ENCODE measurements around the gene P2RX5. TPM values are rescaled to one million over a fixed set of nuclear protein-coding genes. Genes with fewer than 3 reads are reported as not detected.

The P2RX5 gene, protein sequence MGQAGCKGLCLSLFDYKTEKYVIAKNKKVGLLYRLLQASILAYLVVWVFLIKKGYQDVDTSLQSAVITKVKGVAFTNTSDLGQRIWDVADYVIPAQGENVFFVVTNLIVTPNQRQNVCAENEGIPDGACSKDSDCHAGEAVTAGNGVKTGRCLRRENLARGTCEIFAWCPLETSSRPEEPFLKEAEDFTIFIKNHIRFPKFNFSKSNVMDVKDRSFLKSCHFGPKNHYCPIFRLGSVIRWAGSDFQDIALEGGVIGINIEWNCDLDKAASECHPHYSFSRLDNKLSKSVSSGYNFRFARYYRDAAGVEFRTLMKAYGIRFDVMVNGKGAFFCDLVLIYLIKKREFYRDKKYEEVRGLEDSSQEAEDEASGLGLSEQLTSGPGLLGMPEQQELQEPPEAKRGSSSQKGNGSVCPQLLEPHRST
- 10 to 100 TPM in 1 of 6 donors, 1 to 10 TPM in 3, under 1 TPM in 1, not detected in 1; 0.46 to 15.7 (median 2.5) TPM for total RNA-seq

DNA sequence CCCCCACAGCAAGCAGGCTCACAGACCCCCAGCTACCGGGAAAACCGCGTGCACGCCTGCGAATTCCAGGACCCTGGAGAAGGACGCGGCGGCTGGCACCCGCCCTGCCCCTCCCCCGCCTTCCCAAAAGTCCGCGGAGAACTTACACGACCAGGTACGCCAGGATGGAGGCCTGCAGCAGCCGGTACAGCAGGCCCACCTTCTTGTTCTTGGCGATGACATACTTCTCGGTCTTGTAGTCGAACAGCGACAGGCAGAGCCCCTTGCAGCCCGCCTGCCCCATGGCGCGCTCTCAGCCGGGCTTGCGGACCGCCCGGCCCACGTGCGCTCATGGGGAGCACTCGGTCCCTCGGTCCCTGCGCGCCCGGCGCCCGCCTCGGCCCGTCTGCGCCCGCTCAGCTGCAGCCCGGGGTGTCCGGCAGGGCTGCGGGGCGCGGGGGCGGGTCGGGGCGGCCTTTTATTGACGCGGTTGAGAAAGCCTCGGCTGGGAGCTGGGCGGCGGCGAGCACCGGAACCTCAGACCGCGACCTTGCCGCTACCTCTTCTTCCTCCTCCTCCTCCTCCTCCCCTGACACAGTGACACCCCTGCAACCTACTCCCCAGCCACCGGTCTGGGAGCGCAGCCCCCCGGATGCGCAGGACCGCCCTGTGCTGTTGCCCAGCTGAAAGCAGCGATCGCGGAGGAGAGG, at the start of gene P2RX5:
Gene P2RX5, minus strand, starts transcription at position 433 of the 689 bp plus-strand sequence. Its CDS starts 150 bp downstream, at position 283.
- H3K27ac ChIP-seq: peak within 1 kb of the TSS in 1 of 4 donors; percentile 35
- H3K9me3 ChIP-seq: peaks cover 0 to 10% (median 5%) of the 10 kb centered on the region in 4 donors
- peaks cover 0 to 20% (median 7%) of the 10 kb centered on the region in 4 donors for H3K27me3 ChIP-seq
- H3K4me1 ChIP-seq: peaks cover 15 to 22% (median 18%) of the 10 kb centered on the region in 4 donors
- WGBS, 2 donors: 1% methylated on average over 34 to 42 of the region's 65 CpGs
- peak in 1 of 2 donors; percentile 56 for ATAC-seq (ENCODE audit: low FRiP score in 2 of 2)
- H3K4me3 ChIP-seq: peak within 1 kb of the TSS in 3 of 4 donors; percentile 42 to 59 (median 54)
- H3K36me3 ChIP-seq: no peaks in the 10 kb centered on the region
- peak; percentile 29 to 92 for DNase-seq
- no peak for TF ChIP-seq POLR2A (IDR thresholded peaks at IDR 0.05)
- no peak for TF ChIP-seq EP300 (IDR thresholded peaks at IDR 0.05)
- TF ChIP-seq POLR2AphosphoS5 (IDR thresholded peaks at IDR 0.05): no peak
- TF ChIP-seq, protein P1, sequence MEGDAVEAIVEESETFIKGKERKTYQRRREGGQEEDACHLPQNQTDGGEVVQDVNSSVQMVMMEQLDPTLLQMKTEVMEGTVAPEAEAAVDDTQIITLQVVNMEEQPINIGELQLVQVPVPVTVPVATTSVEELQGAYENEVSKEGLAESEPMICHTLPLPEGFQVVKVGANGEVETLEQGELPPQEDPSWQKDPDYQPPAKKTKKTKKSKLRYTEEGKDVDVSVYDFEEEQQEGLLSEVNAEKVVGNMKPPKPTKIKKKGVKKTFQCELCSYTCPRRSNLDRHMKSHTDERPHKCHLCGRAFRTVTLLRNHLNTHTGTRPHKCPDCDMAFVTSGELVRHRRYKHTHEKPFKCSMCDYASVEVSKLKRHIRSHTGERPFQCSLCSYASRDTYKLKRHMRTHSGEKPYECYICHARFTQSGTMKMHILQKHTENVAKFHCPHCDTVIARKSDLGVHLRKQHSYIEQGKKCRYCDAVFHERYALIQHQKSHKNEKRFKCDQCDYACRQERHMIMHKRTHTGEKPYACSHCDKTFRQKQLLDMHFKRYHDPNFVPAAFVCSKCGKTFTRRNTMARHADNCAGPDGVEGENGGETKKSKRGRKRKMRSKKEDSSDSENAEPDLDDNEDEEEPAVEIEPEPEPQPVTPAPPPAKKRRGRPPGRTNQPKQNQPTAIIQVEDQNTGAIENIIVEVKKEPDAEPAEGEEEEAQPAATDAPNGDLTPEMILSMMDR (IDR thresholded peaks at IDR 0.05): no peak

DNA sequence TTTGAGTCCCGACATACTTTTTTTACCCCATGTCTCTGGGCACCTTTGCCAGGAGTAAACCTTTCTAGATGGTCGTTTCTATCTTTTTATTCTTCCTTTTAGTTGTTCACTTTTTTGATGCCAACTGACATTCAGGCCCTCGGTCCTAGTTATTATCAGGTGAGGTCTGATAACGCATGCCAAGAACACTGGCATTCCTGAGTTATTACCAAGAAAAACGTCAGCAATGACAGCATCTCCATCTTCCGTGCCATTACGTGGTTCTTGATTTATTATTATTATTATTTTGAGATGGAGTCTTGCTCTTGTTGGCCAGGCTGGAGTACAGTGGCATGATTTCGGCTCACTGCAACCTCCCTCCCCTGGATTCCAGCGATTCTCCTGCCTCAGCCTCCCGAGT, 49.1 kb upstream of the P2RX5 start:
- WGBS, 2 donors: 83 to 85% methylated on average over 10 of the region's 10 CpGs
- no peak for DNase-seq
- ATAC-seq (ENCODE audit: low FRiP score in 2 of 2): no peak
- TF ChIP-seq POLR2A (IDR thresholded peaks at IDR 0.05) (no peak), POLR2AphosphoS5 (IDR thresholded peaks at IDR 0.05) (no peak), EP300 (IDR thresholded peaks at IDR 0.05) (no peak)
- TF ChIP-seq, protein P1 (IDR thresholded peaks at IDR 0.05): no peak
- Histone ChIP-seq H3K4me1 (no peaks in the 10 kb centered on the region), H3K27me3 (no peaks in the 10 kb centered on the region), H3K9me3 (no peaks in the 10 kb centered on the region), H3K27ac (no peak overlapping the region), H3K4me3 (no peak overlapping the region), H3K36me3 (no peaks in the 10 kb centered on the region)

DNA sequence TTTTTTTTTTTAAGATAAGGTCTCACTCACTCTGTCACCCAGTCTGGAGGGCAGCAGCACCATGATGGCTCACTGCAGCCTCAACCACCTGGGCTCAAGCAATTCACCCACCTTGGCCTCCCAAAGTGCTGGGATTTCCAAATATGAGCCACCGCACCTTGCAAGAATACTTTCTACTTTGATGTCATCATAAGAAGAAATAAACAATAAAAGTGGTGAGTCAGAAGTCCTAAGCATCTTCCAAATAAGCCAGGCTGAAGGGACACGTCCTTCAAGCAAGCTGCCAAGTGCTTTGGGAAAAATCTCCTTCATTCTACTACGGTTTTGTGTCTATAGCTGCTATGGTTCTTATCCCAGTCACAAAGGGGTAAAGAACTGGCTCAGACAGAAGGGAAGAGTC, 48.1 kb upstream of the P2RX5 start:
- Histone ChIP-seq H3K27me3 (no peaks in the 10 kb centered on the region), H3K9me3 (no peaks in the 10 kb centered on the region), H3K4me1 (peaks cover 0 to 2% (median 1%) of the 10 kb centered on the region in 4 donors), H3K36me3 (no peaks in the 10 kb centered on the region), H3K4me3 (no peak overlapping the region), H3K27ac (no peak overlapping the region)
- WGBS, 2 donors: 78 to 79% methylated on average over 3 of the region's 3 CpGs
- ATAC-seq (ENCODE audit: low FRiP score in 2 of 2) (no peak), DNase-seq (no peak)
- TF ChIP-seq EP300 (IDR thresholded peaks at IDR 0.05): no peak
- TF ChIP-seq POLR2A (IDR thresholded peaks at IDR 0.05): no peak
- TF ChIP-seq, protein P1 (IDR thresholded peaks at IDR 0.05): no peak
- no peak for TF ChIP-seq POLR2AphosphoS5 (IDR thresholded peaks at IDR 0.05)

DNA sequence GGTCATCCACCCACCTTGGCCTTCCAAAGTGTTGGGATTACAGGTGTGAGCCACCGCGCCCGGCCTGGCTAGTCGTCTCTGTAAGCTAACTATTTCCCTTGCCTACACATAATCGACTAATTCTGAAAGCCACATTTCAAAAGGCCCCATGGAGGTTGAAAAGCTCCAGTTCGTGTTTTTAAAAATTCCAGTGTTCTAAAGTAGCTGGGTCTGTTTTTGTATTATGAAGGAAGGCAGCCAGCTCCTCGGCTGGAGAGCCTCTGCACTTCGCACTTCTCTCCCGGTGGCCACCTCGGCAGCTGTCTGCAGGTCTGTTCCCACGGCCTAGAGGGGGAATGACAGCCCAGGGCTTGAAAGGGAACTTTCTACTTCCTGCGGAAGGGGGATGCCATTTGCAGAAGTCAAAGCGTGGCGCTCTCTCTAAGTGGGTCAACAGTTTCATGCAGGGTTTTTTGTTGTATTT, 44.7 kb upstream of the P2RX5 start:
- H3K36me3 ChIP-seq: no peaks in the 10 kb centered on the region
- ATAC-seq (ENCODE audit: low FRiP score in 2 of 2): peak in 1 of 2 donors; percentile 33

More for the DNA sequence above, 44.7 kb upstream of the P2RX5 start:
- Histone ChIP-seq H3K4me3 (no peak overlapping the region), H3K4me1 (peaks cover 3 to 19% (median 18%) of the 10 kb centered on the region in 4 donors), H3K9me3 (no peaks in the 10 kb centered on the region), H3K27ac (no peak overlapping the region), H3K27me3 (no peaks in the 10 kb centered on the region)
- peak in 1 of 2 donors; percentile 64 for DNase-seq
- 56 to 58% methylated on average over 13 to 14 of the region's 14 CpGs for WGBS, 2 donors
- TF ChIP-seq EP300 (IDR thresholded peaks at IDR 0.05): no peak
- no peak for TF ChIP-seq POLR2A (IDR thresholded peaks at IDR 0.05)
- TF ChIP-seq POLR2AphosphoS5 (IDR thresholded peaks at IDR 0.05): no peak
- TF ChIP-seq, protein P1 (IDR thresholded peaks at IDR 0.05): no peak

Measured in upper lobe of left lung (tissue), 6 donors.